Activated naive CD4-positive, alpha-beta T cell treated with anti-CD3 and anti-CD28 coated beads, Interleukin-2, amount 50 U/mL, for 16 hours (primary cell): ENCODE results near the gene PTBP1.
"Not testable (repeated sequence)": the region's sequence is repeated elsewhere in the genome, so short reads cannot be mapped to it uniquely, and the experiment has no call there.

Experiments
- DNase-seq: peaks from one replicate; pipeline ENCODE4 v3.0.0-alpha.2; 2020

The PTBP1 gene

DNA sequence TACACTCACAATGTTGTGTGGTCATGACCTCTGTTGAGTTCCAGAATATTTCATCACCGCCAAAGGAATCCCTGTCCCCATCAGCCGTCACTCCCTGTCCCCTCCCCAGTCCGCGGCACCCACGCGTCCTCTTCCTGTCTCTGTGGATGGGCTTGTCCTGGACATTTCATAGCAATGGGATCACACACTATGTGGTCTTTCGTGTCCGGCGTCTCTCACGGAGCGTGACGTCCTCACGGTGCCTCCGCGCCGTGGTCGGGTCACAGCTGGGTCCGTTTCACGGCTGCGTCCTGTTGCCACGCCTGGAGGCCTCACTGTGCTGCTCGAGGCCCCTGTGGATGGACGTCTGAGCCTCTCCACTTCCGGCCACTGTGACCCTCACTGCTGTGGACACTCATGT is 37.0 kb downstream of the PTBP1 start:
- no peak for DNase-seq

DNA sequence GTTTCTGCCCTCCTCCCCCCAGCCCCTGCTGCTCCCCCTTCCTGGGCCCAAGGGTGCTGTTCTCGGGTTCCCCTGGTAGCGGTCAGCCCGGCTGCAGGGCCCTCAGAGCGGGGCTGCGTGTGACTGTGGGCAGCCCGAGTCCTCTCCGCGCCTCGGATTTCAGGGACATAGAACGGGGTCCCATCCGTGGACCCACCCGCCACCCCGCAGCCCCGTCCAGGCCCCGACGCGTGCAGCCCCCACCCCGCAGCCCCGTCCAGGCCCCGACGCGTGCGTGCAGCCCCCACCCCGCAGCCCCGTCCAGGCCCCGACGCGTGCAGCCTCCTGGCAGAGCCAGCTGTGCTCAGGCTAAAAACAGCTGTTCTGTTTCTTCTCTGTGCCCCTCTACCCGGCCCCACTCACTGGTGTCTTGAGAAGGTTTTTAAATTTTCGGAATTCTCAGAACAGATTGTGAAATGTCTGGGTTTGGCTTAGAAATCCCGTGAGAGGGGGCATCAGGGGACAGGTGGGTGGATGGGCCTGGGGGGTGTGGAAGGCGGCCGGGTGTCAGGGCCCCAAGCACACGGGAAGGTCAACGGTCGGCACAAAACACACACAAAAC is 38.1 kb downstream of the PTBP1 start:
- no peak for DNase-seq

DNA sequence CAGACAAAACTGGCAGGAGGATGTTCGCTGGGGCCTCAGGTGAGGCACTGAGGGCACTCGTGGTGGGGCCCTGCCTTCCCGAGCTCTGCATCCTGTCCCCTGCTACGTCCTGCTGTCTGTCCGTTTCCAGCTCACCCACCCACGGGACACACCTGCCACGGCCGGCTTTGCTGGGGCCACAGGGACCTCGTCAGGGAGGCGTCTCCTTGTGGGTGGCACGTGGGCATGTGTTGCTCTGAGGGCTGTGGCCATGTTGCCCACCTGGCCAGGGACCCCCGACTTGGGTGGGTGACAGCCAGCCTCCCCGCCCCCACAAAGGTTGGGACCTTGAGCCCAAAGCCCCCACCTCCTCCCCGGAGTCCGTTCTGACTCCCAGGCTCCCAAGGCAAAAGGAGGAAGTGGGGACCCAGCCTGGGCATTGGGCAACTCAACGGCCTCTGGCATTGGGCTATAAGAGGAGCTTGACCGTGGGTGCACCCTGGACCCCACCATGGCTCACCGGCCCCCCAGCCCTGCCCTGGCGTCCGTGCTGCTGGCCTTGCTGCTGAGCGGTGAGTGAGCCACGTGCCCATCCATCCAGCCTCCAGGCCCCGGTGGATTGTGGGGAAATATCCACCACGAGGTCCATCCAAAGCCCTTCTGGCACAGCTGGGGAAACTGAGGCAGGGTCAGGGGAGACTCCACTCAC is 43.4 kb downstream of the PTBP1 start, which contains the start of gene PRTN3:
Gene PRTN3, plus strand, starts transcription at position 481 of the 688 bp plus-strand sequence. Its CDS starts 10 bp downstream, at position 491.
- DNase-seq: no peak

DNA sequence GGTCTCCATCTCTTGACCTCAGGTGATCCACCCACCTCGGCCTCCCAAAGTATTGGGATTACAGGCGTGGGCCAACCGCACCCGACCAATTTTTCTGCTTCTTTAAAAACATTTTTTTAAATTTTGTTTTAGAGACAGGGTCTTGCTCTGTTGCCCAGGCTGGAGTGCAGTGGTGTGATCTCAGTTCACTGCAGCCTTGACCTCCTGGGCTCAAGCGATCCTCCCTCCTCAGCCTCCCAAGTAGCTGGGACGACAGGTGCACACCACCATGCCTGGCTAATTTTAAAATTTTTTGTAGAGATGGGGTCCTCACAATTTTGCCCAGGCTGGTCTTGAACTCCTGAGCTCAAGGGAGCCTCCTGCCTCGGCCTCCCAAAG is 45.5 kb downstream of the PTBP1 start:
- not testable (repeated sequence) for DNase-seq

DNA sequence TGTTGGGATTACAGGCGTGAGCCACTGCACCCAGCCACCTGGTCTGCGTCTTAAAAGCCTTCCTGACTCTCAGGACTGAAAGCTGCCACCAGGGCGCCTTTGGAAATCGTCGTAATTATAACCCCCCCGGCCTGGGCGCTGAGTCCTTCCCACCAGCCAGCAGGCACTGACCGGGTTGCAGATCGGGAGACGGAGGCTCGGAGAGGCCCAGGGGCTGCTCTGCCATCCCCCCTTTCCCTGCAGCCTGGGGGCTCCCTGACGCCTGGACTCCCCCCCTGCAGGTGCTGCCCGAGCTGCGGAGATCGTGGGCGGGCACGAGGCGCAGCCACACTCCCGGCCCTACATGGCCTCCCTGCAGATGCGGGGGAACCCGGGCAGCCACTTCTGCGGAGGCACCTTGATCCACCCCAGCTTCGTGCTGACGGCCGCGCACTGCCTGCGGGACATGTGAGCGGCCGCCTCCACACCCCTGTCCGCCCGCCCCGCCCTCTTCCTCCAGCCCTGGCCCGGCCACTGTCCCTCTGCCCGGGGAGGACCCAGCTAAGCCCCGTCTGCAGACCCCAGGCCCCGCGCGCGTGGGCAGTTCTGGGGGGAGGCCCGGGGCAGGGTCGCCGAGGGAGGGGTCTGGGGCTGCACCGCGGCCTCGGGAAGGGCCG is 46.1 kb downstream of the PTBP1 start:
- peak; percentile 15 for DNase-seq

DNA sequence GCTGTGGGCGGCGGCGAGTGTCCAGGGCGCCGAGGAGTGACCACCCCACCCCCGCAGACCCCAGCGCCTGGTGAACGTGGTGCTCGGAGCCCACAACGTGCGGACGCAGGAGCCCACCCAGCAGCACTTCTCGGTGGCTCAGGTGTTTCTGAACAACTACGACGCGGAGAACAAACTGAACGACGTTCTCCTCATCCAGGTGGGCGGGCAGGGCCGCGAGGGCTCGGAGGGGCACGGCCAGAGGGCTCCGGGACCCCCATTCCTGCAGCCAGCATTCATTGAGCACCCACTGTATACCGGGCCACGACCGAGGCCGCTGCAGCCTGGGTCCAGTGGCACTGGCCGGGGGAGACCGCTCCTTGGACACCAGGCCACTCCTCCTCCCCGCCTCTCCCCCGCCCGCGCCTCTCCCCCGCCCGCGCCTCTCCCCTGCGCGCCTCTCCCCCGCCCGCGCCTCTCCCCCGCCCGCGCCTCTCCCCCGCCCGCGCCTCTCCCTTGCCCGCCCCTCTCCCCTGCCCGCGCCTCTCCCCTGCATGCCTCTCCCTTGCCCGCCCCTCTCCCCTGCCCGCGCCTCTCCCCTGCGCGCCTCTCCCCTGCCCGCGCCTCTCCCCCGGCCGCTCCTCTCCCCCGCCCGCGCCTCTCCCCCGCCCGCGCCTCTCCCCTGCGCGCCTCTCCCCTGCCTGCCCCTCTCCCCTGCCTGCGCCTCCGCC is 46.7 kb downstream of the PTBP1 start:
- DNase-seq: no peak

DNA sequence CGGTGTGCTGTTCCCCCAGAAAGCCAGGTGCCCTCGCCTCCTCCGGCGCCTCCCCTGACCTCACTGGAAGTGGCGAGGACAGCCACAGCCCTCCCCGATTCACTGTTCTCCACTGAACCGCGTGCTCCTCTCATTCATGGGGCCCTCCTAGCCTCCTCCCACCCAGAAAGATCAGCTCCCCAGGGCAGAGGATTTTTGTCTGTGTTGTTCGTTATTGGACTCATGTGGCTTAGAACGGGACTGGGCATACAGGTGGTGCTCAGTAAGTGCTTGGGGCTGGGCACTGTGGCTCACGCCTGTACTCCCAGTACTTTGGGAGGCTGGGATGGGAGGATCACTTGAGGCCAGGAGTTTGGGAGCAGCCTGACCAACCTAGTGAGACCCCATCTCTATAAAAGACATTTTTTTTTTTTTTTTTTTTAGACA is 47.3 kb downstream of the PTBP1 start:
- DNase-seq: no peak

DNA sequence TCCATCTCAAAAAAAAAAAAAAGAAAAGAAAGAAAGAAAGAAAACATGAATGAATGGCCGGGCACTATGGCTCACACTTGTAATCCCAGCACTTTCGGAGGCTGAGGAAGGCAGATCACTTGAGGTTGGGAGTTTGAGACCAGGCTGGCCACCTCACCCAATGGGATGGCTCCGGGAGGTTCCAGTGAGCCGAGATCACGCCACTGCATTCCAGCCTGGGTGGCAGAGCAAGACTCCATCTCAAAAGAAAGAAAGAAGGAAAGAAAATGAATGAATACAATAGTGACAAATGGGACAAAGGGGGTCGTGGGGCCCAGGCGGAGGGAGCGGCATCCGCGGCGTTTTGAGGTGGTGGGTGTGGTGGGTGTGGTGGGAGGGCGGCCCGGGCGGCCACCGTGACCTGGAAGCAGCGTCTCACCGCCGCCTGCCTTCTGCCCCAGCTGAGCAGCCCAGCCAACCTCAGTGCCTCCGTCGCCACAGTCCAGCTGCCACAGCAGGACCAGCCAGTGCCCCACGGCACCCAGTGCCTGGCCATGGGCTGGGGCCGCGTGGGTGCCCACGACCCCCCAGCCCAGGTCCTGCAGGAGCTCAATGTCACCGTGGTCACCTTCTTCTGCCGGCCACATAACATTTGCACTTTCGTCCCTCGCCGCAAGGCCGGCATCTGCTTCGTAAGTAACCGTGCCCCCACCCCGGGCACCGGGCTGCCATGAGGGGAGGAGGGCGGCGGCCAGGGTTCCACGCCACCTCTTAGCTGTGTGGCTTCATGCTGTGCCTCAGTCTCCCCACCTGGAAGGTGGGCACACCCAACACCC is 48.7 kb downstream of the PTBP1 start:
- DNase-seq: no peak

DNA sequence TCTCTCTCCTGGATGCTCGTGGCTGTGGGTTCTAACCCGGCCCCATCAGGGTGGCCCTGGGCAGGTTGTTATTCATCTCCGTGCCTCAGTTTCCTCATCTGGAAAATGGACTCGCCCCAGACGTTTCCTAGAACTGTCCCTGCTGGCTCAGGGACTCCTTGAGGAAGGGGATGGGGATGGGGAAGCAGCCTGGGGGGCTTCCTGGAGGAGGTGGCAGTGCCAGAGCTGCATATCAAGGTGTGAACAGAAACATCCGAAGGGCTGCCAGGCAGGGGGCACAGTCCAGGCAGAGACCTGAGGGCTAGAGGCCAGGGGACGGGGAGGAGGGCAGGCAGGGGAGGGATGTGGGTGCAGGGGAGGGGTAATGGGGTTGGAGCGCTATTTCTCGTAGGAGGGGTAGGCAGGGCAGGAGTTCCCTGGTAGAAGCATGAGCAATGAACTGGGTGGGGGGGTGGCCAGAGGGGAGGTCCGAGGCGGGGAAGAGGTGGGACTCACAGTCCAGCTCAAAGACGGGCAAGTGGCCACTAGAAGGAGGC is 51.2 kb downstream of the PTBP1 start:
- DNase-seq: no peak

DNA sequence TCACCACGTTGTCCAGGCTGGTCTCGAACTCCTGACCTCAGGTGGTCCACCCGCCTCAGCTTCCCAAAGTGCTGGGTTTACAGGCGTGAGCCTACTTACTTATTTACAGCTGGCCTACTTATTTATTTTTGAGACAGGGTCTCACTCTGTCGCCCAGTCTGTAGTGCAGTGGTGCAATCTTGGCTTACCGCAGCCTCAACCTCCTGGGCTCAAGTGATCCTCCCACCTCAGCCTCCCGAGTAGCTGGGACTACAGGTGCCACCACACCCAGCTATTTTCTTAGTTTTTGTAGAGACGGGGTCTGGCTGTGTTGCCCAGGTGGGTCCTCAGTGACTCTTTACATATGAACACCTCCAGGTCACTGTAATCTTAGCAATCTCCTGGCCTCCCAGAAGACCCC is 51.9 kb downstream of the PTBP1 start:
- DNase-seq: not testable (repeated sequence)

DNA sequence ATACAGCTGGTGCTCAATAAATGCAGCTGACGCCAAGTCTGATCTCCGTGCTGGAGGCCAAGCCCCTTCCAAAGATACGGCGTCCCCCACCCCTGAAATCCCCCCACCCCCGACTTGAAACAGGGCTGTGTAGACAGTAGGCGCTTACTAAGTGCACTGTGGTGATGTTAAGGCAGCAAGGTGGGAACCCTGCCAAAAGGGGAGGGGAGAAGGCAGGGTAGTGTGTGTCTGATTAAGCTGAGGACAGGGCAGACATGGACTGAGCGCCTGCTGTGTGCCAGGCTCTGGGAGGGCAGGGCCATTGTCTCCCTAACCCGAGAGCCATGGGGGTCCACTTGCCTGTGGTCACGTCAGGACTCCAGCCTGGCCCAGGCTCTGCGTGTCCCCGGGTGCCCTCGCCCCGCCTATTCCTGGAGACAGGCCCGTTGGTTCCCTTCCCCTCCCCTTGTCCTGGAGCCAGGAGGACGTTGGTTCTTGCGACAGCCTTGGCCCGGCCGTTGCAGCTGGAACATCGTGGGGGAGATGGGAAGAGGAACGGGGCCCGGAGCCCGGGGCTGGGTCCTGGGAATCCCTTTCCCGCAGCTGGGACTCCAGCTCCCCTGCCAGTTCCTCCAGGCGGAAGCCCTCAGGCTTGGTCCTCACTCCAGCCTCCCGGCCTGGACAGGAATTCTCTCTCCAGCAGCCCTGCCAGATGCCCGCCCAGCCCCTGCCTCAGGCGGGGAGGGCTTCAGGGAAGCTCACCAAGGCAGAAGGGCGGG is 53.1 kb downstream of the PTBP1 start:
- no peak for DNase-seq

DNA sequence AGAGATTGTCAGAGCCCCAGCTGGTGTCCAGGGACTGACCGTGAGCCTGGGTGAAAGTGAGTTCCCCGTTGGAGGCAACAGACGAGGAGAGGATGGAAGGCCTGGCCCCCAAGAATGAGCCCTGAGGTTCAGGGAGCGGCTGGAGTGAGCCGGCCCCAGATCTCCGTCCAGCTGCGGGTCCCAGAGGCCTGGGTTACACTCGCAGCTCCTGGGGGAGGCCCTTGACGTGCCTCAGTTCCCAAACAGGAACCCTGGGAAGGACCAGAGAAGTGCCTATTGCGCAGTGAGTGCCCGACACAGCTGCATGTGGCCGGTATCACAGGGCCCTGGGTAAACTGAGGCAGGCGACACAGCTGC is 53.7 kb downstream of the PTBP1 start:
- no peak for DNase-seq

DNA sequence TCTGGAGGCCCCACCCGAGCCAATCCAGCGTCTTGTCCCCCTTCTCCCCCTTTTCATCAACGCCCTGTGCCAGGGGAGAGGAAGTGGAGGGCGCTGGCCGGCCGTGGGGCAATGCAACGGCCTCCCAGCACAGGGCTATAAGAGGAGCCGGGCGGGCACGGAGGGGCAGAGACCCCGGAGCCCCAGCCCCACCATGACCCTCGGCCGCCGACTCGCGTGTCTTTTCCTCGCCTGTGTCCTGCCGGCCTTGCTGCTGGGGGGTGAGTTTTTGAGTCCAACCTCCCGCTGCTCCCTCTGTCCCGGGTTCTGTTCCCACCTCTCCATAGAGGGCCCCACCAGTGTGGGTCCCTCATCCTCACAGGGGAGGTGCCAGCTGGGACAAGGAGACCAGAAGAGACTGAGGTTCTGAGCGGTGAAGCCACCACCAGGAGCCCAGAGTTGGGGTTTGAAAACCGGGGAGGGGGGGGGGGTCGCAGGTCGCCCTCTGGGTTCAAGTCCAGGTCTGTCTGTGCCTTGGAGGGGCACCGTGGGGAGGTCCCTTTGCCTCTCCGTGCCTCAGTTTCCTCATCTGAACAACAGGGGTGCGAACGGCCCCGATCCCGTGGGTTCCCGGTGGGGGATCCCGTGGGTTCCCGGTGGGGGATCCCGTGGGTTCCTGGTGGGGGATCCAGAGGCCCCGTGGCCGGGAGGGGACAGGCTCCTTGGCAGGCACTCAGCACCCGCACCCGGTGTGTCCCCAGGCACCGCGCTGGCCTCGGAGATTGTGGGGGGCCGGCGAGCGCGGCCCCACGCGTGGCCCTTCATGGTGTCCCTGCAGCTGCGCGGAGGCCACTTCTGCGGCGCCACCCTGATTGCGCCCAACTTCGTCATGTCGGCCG is 55.1 kb downstream of the PTBP1 start, which contains the start of gene ELANE:
Gene ELANE, plus strand, starts transcription at position 168 of the 878 bp plus-strand sequence. Its CDS starts 26 bp downstream, at position 194.
- no peak for DNase-seq

DNA sequence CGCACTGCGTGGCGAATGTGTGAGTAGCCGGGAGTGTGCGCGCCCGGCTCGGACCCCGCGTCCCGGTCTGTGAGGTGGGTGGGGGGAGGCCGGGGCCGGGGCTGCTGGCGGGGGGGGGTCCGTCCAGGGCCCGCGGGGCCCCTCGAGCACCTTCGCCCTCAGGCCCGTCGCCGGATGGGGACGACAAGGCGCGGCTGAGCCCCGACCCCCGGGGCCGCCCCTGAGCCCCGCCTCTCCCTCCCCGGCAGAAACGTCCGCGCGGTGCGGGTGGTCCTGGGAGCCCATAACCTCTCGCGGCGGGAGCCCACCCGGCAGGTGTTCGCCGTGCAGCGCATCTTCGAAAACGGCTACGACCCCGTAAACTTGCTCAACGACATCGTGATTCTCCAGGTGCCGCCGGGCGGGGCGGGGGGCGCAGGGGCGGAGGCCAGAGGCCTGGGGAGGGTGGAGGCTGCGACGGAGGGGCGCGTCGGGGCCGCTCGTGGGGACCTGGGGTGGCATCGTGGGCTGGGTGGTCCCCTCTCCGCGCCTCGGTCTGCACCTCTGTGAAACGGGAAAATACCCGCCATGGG is 55.8 kb downstream of the PTBP1 start:
- DNase-seq: no peak

DNA sequence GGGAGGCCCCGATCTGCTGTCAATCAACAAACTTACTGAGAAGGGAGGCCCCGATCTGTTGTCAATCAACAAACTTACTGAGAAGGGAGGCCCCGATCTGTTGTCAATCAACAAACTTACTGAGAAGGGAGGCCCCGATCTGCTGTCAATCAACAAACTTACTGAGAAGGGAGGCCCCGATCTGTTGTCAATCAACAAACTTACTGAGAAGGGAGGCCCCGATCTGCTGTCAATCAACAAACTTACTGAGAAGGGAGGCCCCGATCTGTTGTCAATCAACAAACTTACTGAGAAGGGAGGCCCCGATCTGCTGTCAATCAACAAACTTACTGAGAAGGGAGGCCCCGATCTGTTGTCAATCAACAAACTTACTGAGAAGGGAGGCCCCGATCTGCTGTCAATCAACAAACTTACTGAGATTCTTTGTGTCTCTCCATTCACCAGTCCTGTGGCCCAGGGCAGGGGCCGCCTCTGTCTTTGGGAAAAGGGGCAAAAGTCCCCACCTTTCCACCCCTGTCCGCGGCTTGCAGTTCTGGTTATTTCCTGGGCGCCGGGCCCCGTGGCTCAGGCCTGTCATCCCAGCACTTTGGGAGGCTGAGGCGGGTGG is 56.5 kb downstream of the PTBP1 start:
- DNase-seq: not testable (repeated sequence)

DNA sequence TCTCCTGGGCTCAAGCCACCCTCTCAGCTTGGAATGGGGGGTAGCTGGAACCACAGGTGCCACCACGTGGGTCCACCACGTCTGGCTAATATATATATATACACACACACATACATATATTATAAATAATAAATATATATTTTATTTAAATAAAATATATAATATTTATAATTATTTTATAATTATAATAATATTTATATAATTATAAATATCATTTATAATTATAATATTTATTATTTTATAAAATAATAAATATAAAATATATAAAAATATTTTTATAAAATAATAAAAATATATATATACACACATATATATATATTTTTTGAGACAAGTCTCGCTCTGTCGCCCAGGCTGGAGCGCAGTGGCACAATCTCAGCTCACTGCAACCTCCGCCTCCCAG is 57.3 kb downstream of the PTBP1 start:
- no peak for DNase-seq

DNA sequence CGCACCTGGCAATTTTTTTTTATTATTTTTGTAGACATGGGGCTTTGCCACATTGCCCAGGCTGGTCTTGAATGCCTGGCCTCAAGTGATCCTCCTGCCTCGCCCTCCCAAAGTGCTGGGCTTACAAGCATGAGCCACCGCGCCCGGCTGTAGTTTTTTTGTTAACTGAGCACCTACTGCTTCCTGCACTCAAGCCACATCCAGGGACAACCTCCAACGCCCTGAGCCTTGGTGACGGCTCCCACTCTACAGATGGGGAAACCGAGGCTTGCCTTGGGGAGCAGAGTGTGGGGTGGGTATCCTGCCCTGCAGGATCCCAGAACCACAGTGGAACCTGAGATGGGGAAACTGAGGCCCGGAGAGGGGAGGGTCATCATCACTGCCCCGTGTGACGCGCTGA is 57.9 kb downstream of the PTBP1 start:
- no peak for DNase-seq

DNA sequence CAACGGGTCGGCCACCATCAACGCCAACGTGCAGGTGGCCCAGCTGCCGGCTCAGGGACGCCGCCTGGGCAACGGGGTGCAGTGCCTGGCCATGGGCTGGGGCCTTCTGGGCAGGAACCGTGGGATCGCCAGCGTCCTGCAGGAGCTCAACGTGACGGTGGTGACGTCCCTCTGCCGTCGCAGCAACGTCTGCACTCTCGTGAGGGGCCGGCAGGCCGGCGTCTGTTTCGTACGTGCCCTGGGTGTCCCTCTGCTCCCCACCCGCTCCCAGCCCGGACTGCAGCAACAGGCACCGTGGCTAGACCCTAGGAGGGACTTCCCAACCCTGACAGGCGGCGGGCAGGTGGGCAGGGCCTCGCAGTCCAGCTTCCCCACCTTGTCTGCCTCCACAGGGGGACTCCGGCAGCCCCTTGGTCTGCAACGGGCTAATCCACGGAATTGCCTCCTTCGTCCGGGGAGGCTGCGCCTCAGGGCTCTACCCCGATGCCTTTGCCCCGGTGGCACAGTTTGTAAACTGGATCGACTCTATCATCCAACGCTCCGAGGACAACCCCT is 58.4 kb downstream of the PTBP1 start:
- DNase-seq: no peak

DNA sequence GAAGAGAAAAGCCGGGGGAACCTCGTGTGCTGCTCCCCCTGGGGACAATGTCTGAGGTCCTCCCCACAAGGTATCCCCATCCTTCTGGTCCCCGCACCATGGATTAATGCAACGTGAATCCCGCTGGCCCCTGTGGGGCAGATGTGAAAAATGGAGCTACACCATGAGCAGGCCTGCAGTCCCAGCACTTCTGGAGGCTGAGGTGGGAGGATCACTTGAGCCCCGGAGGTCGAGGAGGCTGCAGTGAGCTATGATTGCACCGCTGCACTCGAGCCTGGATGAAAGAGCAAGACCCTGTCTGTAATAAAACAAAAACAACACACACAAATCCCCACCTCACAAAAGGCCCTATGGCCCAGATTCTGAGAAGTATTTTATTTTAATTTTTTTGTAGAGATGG is 61.0 kb downstream of the PTBP1 start:
- DNase-seq: no peak
